Activated gamma-delta T cell treated with anti-CD3 and anti-CD28 coated beads, Interleukin-2, amount 50 U/mL, for 16 hours (primary cell): ENCODE results near the gene EGFR.

Experiments
- DNase-seq: peaks from one replicate; pipeline ENCODE4 v3.0.0-alpha.2; 2020; ENCODE audit warnings: low read depth

EGFR gene

GRCh38 chr7:55063061-55063460 lies 44.2 kb downstream of the EGFR start:
- DNase-seq, result no peak

DNA sequence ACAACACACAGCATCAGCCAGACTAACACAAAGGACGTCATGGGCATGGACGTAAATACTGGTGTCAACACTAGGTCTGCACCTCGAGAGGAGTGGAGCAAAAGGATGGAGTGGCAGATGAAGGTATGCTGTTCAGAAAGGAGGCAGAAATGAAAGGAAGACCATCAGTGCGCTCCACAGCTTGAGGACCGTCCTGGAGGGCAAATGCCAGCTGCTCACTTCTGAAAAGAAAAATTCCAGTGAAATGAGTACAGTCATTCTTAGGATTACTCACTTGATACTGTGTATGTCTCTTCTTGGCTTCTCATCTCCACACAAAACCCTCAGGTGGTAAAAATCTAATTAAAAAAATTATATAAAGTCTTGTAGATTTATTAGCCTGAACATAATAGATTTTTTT lies 44.8 kb downstream of the EGFR start:
- no peak for DNase-seq

DNA sequence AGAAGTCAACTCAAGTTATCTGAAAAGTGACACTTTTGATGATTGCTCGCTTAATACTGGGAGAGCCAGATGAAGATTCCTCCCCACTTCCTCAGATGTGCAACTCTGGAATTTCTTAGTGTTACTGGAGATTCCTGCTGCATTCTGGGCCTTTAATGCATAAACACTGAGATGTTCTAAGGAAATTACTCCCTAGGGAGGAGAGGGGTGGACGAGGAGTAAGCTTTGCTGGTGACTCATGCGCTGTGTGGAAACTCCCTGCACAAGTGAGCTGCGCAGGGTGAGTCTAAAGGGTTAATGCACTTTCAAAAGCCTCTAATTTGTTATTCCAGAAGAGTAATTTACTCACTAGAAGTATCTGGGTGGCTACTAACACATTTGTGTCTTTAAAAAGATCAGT lies 46.3 kb downstream of the EGFR start:
- DNase-seq, result no peak

DNA sequence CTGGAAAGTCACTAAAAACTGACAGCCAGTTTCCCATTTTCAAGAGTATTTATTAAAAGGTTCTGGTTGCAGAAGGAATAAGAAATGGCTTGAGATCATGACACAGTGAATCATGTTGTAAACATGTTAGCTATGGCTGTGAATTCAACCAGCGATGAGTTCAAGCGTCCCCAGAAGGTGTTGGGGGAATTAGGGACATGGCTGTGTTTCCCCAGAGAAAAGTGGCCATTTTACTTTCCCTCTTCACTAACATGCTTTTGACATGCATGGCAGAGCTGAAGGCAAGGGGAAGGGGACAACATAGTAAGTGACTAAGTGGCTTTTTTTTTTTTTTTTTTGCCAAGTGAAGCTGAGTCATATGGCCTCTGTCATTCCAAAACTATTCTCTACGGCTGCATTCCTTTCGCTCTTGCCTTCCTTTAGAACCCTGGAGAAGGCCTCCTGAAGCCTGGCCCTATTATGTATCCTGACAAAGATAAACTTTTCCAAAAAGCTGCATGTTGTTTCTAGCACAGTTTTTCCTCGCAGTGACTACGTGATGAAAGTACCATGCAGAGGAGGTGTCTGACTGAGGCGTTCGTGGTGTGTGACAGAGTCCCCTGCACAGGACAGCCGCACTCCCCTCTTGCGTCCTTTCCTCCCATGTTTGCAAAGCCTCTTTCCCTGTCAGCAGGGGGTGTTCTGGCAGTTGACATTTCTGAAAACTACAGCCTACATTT lies 46.9 kb downstream of the EGFR start:
- no peak for DNase-seq

DNA sequence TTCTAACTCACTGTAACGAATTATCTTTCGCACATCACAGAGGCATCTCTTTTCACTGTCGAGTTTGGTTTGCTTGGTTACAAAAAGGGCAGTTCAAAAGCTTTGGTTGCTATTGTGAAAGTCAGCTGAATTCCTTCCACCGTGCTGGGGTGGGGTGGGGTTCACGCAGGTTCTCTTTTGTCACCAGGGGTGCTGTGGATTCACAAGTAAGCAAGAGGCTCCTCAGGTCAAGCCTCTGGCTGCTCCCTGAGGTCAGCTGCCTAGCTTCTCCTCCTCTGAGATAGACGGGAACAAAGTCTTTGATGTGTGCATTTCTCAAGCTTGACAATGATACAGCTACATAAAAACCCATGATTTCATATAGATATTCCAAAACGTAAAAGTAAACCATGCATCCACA lies 47.7 kb downstream of the EGFR start:
- no peak for DNase-seq

DNA sequence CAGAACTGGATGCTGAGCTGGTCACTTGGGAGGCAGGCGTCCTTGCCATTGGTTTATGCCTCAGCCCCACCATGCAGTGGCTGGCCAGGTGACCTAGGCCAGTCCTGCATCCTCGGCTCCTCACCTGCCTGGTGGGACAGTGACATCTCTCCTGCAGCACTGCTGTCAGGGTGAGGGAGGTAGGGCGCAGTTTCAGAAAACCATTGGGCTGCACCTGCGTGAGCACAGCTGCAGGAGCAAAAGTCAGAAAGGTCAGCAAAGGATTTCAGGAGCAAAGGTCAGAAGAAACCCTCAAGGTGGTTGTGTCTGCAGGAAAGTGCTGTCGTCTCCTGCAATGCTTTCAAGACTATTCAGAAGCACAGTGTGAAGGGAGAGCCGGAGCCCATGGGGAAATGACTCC lies 48.1 kb downstream of the EGFR start:
- DNase-seq, result no peak

DNA sequence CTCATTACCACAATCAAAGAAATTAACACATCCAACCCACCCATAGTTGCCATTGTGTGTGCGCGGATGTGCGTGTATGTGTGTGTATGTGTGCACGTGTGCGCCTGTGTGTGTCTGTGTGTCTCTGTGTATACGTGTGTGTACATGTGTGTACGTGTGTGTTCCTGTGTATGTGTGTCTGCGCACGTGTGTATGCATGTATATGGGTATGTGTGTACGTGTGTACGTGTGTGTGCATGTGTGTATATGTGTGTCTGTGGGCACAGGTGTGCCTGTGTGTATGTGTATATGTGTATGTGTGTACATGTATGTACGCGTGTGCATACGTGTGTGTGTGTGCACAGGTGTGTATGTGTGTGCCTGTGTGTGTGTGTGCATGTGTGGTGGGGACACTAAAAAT lies 48.9 kb downstream of the EGFR start:
- DNase-seq, result no peak

DNA sequence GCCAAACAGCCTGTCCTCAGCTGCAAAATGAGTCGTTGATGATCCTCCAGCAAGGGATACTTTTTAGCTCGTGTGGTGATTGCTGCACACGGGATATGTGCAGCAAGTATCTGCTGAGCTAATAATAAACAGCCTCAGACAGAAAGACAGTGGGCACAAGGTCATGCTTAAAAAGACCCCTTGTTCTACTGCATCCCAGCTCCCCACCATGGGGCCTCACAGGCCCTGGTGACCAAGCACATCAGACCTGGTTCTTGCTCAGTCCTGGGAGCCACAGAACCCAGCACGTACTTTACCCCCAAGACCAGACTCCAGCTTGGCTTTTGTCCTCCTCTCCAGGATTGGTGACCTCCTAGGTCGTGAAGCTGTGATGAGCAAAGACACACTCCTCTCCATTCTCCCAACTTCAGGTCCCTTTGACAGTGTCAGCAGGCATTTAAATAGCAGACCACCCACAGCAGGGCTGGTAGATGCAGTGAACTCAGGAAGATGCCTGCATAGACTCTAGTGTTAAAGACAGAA lies 50.5 kb downstream of the EGFR start:
- DNase-seq, result no peak

- DNase-seq, result no peak
Measured at GRCh38 chr7:55070271-55070743, 51.5 kb downstream of the EGFR start.

GRCh38 chr7:55070854-55071253 lies 52.0 kb downstream of the EGFR start:
- no peak for DNase-seq

DNA sequence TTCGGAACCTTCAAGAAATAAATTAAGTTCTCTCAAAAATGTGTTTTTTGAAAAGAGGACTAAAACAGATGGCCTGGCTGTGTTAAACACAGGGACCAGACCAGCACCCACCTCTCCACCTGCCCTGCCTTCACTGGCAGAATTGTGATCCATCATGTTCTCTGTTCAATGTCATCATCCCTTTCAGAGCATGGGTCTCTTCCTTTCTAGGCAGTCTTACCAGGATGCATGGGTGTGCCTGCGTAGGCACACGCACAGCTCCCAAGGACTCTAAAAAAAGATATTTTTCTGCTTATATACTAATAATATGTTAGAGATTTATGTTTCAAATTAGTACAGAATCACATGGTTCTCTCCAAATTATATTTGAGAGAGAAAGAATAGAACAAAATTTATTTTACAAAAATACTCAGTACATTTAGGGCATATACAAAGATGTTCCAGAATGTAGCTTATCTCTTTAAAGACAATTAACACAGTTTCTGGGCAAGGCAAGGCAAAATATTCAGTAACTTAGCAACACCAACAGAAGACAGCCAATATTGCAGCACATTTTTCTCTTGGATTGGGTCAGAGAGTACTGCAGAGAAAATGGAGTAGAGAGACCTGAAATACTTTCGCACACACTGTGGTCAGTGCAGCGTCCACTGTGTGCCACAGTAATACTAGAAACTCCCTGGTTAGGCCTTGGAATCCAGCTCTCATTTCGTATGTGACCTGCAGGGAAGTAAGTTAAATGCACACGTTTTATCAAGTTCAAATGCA lies 52.8 kb downstream of the EGFR start:
- no peak for DNase-seq

GRCh38 chr7:55072251-55072650 lies 53.4 kb downstream of the EGFR start:
- no peak for DNase-seq

DNA sequence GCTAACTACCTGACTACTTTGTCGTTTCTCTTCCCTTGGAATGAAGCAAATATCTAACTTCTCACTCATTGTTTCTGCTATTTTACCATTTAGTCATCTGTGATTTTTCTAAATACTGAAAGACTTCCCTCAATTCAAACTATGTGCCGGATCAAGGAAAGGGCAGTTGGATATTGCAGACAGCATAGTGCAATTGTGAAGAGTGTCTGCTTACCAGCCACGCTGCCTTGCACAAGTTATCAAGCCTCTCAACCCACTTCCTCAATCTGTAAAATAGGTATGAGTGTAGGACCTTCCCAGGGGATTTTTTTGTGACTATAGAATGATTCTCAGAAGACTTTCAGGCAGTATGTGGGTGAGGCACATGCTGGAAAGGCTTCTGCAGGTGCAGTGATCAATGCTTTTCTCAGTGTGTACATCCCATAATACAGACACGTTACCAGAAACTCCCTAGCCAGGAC lies 54.3 kb downstream of the EGFR start:
- DNase-seq, result no peak

DNA sequence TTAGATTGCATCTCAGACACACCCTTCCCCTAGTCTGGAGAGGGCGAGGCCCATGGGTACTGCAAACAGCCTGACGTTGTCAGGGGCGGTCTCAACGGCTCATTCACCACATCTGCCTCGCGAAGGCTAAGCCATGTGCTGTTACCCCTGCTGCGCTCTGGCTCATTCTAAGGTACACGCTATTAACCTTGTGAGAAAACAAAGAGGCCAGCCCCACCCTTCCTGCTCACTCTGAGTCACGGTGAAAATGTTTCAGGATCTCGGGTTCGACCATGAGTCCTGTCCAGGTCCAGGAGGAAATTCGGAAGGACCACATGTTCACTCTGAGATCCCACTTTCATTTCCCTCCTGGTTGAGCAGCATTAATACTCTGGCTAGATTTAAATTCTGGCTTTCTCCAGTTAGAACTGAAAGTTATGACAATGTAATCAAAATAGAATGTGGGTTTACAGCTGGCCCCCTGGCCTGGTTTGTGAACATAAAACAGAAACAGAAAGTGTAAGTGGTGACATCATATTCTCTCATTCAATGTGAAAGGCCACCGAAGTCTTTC lies 55.2 kb downstream of the EGFR start:
- no peak for DNase-seq

DNA sequence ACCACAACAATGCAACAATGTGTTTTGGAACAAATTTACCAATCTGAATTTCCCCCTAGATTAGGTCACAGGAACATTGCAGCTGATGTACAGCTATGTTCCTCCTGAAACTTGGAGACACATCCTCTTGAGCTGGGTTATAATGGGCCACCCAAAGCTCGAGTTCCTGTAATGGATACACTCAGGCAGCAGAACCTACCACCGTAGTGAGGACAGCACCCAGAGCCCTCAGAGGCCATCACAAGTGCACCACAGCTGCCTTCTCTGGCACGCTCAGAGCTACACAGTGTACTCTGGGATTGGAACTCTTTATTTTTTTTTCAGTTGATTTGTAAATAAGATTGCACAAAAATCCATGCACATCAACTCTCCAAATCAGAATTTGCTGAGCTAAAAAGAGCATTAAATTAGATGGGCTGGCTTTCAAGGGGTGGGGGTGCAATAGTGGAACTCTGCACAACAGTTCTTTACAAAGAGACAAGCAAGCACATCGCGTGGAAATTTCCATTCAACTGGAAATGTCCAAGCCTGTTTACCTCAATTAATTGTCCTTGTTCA lies 56.7 kb downstream of the EGFR start:
- no peak for DNase-seq

- DNase-seq, result no peak
Measured at GRCh38 chr7:55077561-55078410, 59.0 kb downstream of the EGFR start.

- no peak for DNase-seq
Measured at GRCh38 chr7:55078465-55079372, 59.9 kb downstream of the EGFR start.

- no peak for DNase-seq
Measured at GRCh38 chr7:55080000-55080623, 61.3 kb downstream of the EGFR start.

DNA sequence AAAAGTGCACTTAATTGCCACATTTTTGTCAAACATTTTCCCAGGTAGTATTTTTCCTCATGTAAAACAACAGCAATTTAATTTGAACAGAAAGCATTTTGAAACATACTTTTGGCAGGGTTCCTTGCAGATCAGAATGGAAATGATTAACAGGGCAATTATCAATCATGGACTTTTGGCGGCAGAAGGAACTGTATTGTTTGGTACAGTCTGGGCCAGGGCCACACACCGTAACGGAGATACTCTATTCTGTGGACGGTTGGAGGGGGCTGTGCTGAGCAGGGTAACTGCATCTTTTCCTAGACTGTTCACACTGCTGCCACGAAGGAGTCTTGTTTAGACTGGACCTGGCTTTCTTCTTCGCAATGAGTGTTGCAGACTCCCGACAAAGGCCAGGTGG lies 62.3 kb downstream of the EGFR start:
- DNase-seq, result no peak
